ENCODE measurements around the gene GTPBP3.
A peak's percentile ranks its signal among the peaks of the same experiment; 100 is the strongest.

GTPBP3 gene

GRCh38 chr19:17391371-17392151 is 54.2 kb downstream of the GTPBP3 start:
- DNase-seq, result peak; percentile 44 to 56 (median 49)

All from suppressor macrophage treated with lipopolysaccharide for 1 hour (primary cell).